Measurements from ENCODE around the gene HDDC3. TPM values are rescaled to one million over a fixed set of nuclear protein-coding genes. Genes with fewer than 3 reads are reported as not detected.

Gene HDDC3
- total and polyA plus RNA-seq, 9 of the 15 experiments (the other 6 are each of a cell fraction or from before 2014, with no cell fraction given), result 14.9 to 55.8 (median 36.9) TPM

GRCh38 chr15:90895571-90896117, 36.7 kb downstream of the HDDC3 start (continued):
- TF ChIP-seq CCAR2 (IDR thresholded peaks at IDR 0.05; ENCODE audit: low read depth, low read length) (no peak), ZNF431 (CRISPR knock-in tag; IDR thresholded peaks at IDR 0.05) (no peak), LARP7 (IDR thresholded peaks at IDR 0.05) (0 out of 2 replicates have a peak, but pooled peaks have one; percentile 38), GTF2A2 (tag; IDR thresholded peaks at IDR 0.05) (no peak), ZFX (CRISPR knock-in tag; IDR thresholded peaks at IDR 0.05) (no peak), IRF2 (CRISPR knock-in tag; IDR thresholded peaks at IDR 0.05) (no peak), CTCF (IDR thresholded peaks at IDR 0.05 in 2 of 3, conservative IDR thresholded peaks at IDR 0.05 in 1 of 3; ENCODE audit: insufficient read depth in 2 of 3, low read depth in 1 of 3, low read length in 3 of 3) (peak; percentile 57 to 72 (median 64)), EP300 (IDR thresholded peaks at IDR 0.05; ENCODE audit: low read length) (peak; percentile 66), NFE2L1 (tag; IDR thresholded peaks at IDR 0.05; ENCODE audit: borderline replicate concordance, low read depth) (no peak), TCFL5 (CRISPR knock-in tag; conservative IDR thresholded peaks at IDR 0.05) (no peak), MXI1 (IDR thresholded peaks at IDR 0.05; ENCODE audit: low read depth, low read length) (0 out of 2 replicates have a peak, but pooled peaks have one; percentile 24)
- TF ChIP-seq, protein P1, sequence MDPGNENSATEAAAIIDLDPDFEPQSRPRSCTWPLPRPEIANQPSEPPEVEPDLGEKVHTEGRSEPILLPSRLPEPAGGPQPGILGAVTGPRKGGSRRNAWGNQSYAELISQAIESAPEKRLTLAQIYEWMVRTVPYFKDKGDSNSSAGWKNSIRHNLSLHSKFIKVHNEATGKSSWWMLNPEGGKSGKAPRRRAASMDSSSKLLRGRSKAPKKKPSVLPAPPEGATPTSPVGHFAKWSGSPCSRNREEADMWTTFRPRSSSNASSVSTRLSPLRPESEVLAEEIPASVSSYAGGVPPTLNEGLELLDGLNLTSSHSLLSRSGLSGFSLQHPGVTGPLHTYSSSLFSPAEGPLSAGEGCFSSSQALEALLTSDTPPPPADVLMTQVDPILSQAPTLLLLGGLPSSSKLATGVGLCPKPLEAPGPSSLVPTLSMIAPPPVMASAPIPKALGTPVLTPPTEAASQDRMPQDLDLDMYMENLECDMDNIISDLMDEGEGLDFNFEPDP (CRISPR knock-in tag; IDR thresholded peaks at IDR 0.05), result no peak
- TF ChIP-seq, protein P2, sequence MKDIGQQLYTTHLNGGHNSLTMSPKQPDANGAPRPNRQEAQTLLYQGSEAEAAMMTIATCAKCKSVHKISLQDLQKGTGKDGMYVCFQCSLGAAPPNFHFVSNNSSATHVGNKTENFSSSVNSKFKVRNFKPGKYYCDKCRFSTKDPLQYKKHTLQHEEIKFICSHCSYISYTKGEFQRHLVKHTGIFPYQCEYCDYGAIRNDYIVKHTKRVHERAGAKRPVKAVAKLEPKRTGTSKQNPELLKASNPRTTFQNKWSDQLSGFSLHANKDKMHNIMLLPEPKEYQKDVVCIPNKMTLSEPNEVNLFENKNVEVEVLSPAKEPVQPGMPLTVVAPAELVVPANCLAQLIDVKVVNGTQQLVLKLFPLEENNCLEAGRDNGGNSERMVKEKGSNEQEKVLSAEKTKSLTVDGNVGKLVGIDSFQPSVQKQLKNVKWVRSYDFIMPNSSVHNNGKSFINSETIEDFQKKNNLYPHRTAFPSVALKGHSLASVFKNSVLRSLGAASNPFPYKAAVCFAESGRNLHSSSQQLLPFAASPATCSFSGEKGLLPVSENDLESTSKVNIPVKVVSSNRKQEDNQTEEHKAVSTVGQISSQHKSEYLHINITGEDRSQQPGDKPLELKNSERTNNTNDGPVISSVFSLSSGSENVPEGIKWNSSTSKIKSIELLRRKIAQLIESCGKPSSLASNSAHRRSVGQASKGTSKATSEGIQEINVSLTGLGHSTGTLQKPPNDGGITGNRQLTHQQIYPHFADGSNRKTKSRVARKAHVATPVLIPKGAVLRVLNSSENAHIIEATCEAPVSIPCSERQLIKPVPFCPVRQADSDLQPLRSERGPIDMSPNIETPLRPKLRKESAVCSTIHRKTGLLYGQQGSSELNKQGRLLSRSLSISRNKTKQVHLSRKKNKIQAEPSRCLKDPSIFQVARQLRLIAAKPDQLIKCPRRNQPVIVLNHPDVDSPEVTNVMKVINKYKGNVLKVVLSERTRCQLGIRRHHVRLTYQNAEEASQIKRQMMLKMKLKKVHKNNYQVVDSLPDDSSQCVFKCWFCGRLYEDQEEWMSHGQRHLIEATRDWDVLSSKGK (CRISPR knock-in tag; IDR thresholded peaks at IDR 0.05), result no peak
- TF ChIP-seq, protein P3, sequence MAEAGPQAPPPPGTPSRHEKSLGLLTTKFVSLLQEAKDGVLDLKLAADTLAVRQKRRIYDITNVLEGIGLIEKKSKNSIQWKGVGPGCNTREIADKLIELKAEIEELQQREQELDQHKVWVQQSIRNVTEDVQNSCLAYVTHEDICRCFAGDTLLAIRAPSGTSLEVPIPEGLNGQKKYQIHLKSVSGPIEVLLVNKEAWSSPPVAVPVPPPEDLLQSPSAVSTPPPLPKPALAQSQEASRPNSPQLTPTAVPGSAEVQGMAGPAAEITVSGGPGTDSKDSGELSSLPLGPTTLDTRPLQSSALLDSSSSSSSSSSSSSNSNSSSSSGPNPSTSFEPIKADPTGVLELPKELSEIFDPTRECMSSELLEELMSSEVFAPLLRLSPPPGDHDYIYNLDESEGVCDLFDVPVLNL (CRISPR knock-in tag; IDR thresholded peaks at IDR 0.05; ENCODE audit: low read depth), result no peak
